Activated CD4-positive, alpha-beta T cell treated with anti-CD3 and anti-CD28 coated beads, Interleukin-2, Interleukin-4, amounts not matched to agents 100 ng/mL and 50 ng/mL, durations not matched to agents 16 hours and 8 hours (primary cell): ENCODE measurements around the gene MRPS2.
"Not testable (repeated sequence)": the region's sequence is repeated elsewhere in the genome, so short reads cannot be mapped to it uniquely, and the experiment has no call there.

Experiments used
- DNase-seq: peaks from one replicate; pipeline ENCODE4 v3.0.0-alpha.2; 2020; ENCODE audit warnings: low spot score

The MRPS2 gene

GRCh38 chr9:135500525-135501260, at the start of gene MRPS2:
MRPS2 (plus strand) TSS chr9:135500682; CDS start chr9:135500711, 29 bp downstream.
- DNase-seq = peak; percentile 87

- no peak for DNase-seq
Observed at GRCh38 chr9:135450956-135451355, 49.5 kb upstream of the MRPS2 start.

- not testable (repeated sequence) for DNase-seq
Observed at GRCh38 chr9:135451909-135452308, 48.6 kb upstream of the MRPS2 start.

GRCh38 chr9:135454737-135455136, 45.7 kb upstream of the MRPS2 start:
- no peak for DNase-seq

GRCh38 chr9:135455401-135456030, 45.0 kb upstream of the MRPS2 start:
- no peak for DNase-seq

GRCh38 chr9:135456436-135457104, 43.9 kb upstream of the MRPS2 start:
- DNase-seq = no peak

- DNase-seq = not testable (repeated sequence)
Observed at GRCh38 chr9:135458478-135458877, 42.0 kb upstream of the MRPS2 start.

GRCh38 chr9:135461936-135462335, 38.5 kb upstream of the MRPS2 start:
- no peak for DNase-seq

- DNase-seq = no peak
Observed at GRCh38 chr9:135463140-135463539, 37.3 kb upstream of the MRPS2 start.

- no peak for DNase-seq
Observed at GRCh38 chr9:135464181-135464580, 36.3 kb upstream of the MRPS2 start.

- peak; percentile 86 for DNase-seq
Observed at GRCh38 chr9:135468854-135469521, 31.5 kb upstream of the MRPS2 start.

- DNase-seq = no peak
Observed at GRCh38 chr9:135471791-135472640, 28.5 kb upstream of the MRPS2 start.

- no peak for DNase-seq
Observed at GRCh38 chr9:135473972-135474543, 26.4 kb upstream of the MRPS2 start.

GRCh38 chr9:135474915-135475314, 25.6 kb upstream of the MRPS2 start:
- peak; percentile 19 for DNase-seq

GRCh38 chr9:135476561-135477355, 23.7 kb upstream of the MRPS2 start:
- no peak for DNase-seq

- DNase-seq = no peak
Observed at GRCh38 chr9:135478191-135478590, 22.3 kb upstream of the MRPS2 start.

- DNase-seq = no peak
Observed at GRCh38 chr9:135478829-135479468, 21.5 kb upstream of the MRPS2 start.

- DNase-seq = no peak
Observed at GRCh38 chr9:135479469-135480052, 20.9 kb upstream of the MRPS2 start, which contains the start of gene PPP1R26. PPP1R26 (plus strand) TSS chr9:135479782; CDS start chr9:135484511, 4,729 bp downstream.
